Measurements from ENCODE around the gene HK2.
A peak's percentile ranks its signal among the peaks of the same experiment; 100 is the strongest.
"Not testable (repeated sequence)": the region's sequence is repeated elsewhere in the genome, so short reads cannot be mapped to it uniquely, and the experiment has no call there.

The HK2 gene

GRCh38 chr2:74906395-74906794, 72.5 kb downstream of the HK2 start:
- DNase-seq, result no peak

- not testable (repeated sequence) for DNase-seq
Observed at GRCh38 chr2:74907560-74907959, 73.6 kb downstream of the HK2 start.

GRCh38 chr2:74908748-74909444, 75.0 kb downstream of the HK2 start:
- DNase-seq, result no peak

- DNase-seq, result no peak
Observed at GRCh38 chr2:74910245-74910644, 76.3 kb downstream of the HK2 start.

- no peak for DNase-seq
Observed at GRCh38 chr2:74911061-74911460, 77.1 kb downstream of the HK2 start.

- DNase-seq, result no peak
Observed at GRCh38 chr2:74915743-74916142, 81.8 kb downstream of the HK2 start.

GRCh38 chr2:74916394-74916793, 82.5 kb downstream of the HK2 start:
- DNase-seq, result no peak

GRCh38 chr2:74917702-74918619, 84.0 kb downstream of the HK2 start:
- no peak for DNase-seq

- peak; percentile 69 for DNase-seq
Observed at GRCh38 chr2:74919827-74920226, 85.9 kb downstream of the HK2 start.

GRCh38 chr2:74921236-74921736, 87.4 kb downstream of the HK2 start:
- no peak for DNase-seq

- no peak for DNase-seq
Observed at GRCh38 chr2:74922592-74923227, 88.8 kb downstream of the HK2 start.

GRCh38 chr2:74924463-74925265, 90.7 kb downstream of the HK2 start:
- no peak for DNase-seq

- DNase-seq, result no peak
Observed at GRCh38 chr2:74925361-74925786, 91.4 kb downstream of the HK2 start.

- DNase-seq, result no peak
Observed at GRCh38 chr2:74927621-74928020, 93.7 kb downstream of the HK2 start.

GRCh38 chr2:74930811-74931486, 97.0 kb downstream of the HK2 start:
- no peak for DNase-seq

- DNase-seq, result no peak
Observed at GRCh38 chr2:74931940-74932339, 98.0 kb downstream of the HK2 start.

GRCh38 chr2:74935975-74936391, 102.1 kb downstream of the HK2 start:
- no peak for DNase-seq

- no peak for DNase-seq
Observed at GRCh38 chr2:74937221-74937880, 103.4 kb downstream of the HK2 start.

- no peak for DNase-seq
Observed at GRCh38 chr2:74938264-74938663, 104.3 kb downstream of the HK2 start.

- DNase-seq, result no peak
Observed at GRCh38 chr2:74939919-74940812, 106.2 kb downstream of the HK2 start.

Measured in CD4-positive, alpha-beta T cell treated with Interleukin-10 for 1 hour (primary cell).